Tibial artery (tissue), 4 donors: Measurements from ENCODE around the gene GNPTAB.

Experiments used
- DNase-seq, 2 donors: peaks; one replicate each; pipeline ENCODE4 v3.0.0-alpha.2; 2019
- H3K27ac ChIP-seq, 2 donors: fragments of 200-600 bp; sonication (generic) in 1 of 2; 1 replicate in 1 of 2; 2 replicates in 1 of 2; pipeline ENCODE4 v1.5.1; 2018 to 2019; ENCODE audit warnings: mild to moderate bottlenecking in 1 of 2
- H3K27me3 ChIP-seq, 2 donors: fragments of 200-600 bp; sonication (generic) in 1 of 2; one replicate each; pipeline versions ENCODE4 v1.5.1 to v1.6.0; 2016 to 2019
- H3K36me3 ChIP-seq, 3 donors: fragments of 200-600 bp; sonication (generic) in 2 of 3; one replicate each; pipeline ENCODE4 v1.5.1; 2016 to 2019; ENCODE audit warnings: mild to moderate bottlenecking in 2 of 3
- H3K4me1 ChIP-seq, 4 donors: fragments of 200-600 bp; sonication (generic) in 2 of 4; 1 replicate in 3 of 4; 2 replicates in 1 of 4; pipeline ENCODE4 v1.5.1; 2016 to 2019
- H3K4me3 ChIP-seq, 2 donors: fragments of 200-600 bp; sonication (generic) in 1 of 2; 1 replicate in 1 of 2; 2 replicates in 1 of 2; pipeline ENCODE4 v1.5.1; 2018 to 2019; ENCODE audit warnings: mild to moderate bottlenecking in 2 of 2
- H3K9me3 ChIP-seq, 3 donors: fragments of 200-600 bp; sonication (generic) in 1 of 3; one replicate each; pipeline ENCODE4 v1.5.1; 2016 to 2019
- intact Hi-C: fragments of 100-400 bp; cut with DNase I; formaldehyde crosslinking; loops from one replicate; pipeline ENCODE4 v1.15.0; 2023; ENCODE audit warnings: low total_unique reads
- TF ChIP-seq, protein P1 (sequence below), 2 experiments: fragments of 200-600 bp in 1 of 2; fragments of 450-650 bp in 1 of 2; IDR thresholded peaks; one replicate each; pipeline ENCODE4 v1.5.1; 2017 to 2019; ENCODE audit warnings: antibody characterized with exemption in 2 of 2, mild to moderate bottlenecking in 1 of 2, moderate library complexity in 1 of 2

Gene GNPTAB

GRCh38 chr12:101746661-101747060, 84.1 kb downstream of the GNPTAB start:
- intact Hi-C loops = no loop called here
- peaks cover 0 to 6% (median 0%) of the 10 kb centered on the region in 4 donors for H3K4me1 ChIP-seq
- H3K4me3 ChIP-seq = no peak overlapping the region
- peaks cover 42 to 75% (median 46%) of the 10 kb centered on the region in 3 donors for H3K36me3 ChIP-seq
- DNase-seq = no peak
- H3K27me3 ChIP-seq = no peaks in the 10 kb centered on the region
- H3K27ac ChIP-seq = no peak overlapping the region
- TF ChIP-seq, protein P1, sequence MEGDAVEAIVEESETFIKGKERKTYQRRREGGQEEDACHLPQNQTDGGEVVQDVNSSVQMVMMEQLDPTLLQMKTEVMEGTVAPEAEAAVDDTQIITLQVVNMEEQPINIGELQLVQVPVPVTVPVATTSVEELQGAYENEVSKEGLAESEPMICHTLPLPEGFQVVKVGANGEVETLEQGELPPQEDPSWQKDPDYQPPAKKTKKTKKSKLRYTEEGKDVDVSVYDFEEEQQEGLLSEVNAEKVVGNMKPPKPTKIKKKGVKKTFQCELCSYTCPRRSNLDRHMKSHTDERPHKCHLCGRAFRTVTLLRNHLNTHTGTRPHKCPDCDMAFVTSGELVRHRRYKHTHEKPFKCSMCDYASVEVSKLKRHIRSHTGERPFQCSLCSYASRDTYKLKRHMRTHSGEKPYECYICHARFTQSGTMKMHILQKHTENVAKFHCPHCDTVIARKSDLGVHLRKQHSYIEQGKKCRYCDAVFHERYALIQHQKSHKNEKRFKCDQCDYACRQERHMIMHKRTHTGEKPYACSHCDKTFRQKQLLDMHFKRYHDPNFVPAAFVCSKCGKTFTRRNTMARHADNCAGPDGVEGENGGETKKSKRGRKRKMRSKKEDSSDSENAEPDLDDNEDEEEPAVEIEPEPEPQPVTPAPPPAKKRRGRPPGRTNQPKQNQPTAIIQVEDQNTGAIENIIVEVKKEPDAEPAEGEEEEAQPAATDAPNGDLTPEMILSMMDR (IDR thresholded peaks at IDR 0.05) = no peak
- no peaks in the 10 kb centered on the region for H3K9me3 ChIP-seq

DNA sequence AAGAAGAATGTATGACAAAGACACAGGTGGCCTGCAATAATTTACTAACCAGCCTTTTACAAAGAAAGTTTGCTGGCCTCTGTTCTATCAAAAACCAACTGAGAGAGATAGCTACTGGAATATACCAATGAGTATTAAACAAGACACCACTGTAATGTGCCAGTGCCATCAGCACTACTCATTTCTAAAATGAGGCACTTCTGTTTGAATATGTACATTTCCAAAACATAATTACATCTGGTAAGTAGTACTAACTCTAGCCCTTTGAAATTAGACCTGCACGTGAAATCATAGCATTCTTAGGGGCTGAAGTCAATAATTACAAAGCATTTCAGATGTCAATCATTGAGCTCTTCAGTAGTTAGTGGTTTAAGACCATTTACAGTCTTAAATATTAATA, 84.6 kb downstream of the GNPTAB start:
- no peak for DNase-seq
- no peaks in the 10 kb centered on the region for H3K27me3 ChIP-seq
- peaks cover 41 to 76% (median 42%) of the 10 kb centered on the region in 3 donors for H3K36me3 ChIP-seq
- no peak overlapping the region for H3K4me3 ChIP-seq
- intact Hi-C loops = no loop called here
- TF ChIP-seq, protein P1 (IDR thresholded peaks at IDR 0.05) = no peak
- peaks cover 0 to 6% (median 0%) of the 10 kb centered on the region in 4 donors for H3K4me1 ChIP-seq
- H3K27ac ChIP-seq = no peak overlapping the region
- H3K9me3 ChIP-seq = no peaks in the 10 kb centered on the region

DNA sequence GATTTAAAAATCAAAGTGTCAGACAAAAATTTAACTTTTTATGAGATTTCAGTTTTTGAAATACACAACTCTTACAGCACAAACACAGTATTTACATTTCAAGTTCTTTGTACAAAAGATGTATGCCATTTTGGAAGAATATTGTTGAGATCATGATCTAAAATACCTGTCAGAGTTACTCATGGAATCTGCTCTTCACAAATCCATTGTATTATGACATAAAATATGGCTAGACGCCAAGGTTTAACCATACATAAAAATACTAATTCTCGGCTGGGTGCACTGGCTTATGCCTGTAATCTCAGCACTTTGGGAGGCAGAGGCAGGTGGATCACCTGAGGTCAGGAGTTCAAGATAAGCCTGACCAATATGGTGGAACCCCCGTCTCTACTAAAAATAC, 85.3 kb downstream of the GNPTAB start:
- intact Hi-C loops = no loop called here

GRCh38 chr12:101743724-101744472, 86.9 kb downstream of the GNPTAB start:
- peak overlapping the region in 1 of 2 donors; percentile 19 for H3K27ac ChIP-seq
- peaks cover 31 to 71% (median 45%) of the 10 kb centered on the region in 3 donors for H3K36me3 ChIP-seq
- no peak overlapping the region for H3K4me3 ChIP-seq
- no peaks in the 10 kb centered on the region for H3K27me3 ChIP-seq
- TF ChIP-seq, protein P1 (IDR thresholded peaks at IDR 0.05) = no peak
- DNase-seq = no peak
- intact Hi-C loops = no loop called here
- H3K4me1 ChIP-seq = peaks cover 0 to 6% (median 0%) of the 10 kb centered on the region in 4 donors
- no peaks in the 10 kb centered on the region for H3K9me3 ChIP-seq

More for the DNA sequence above, 85.3 kb downstream of the GNPTAB start:
- TF ChIP-seq, protein P1 (IDR thresholded peaks at IDR 0.05) = no peak
- no peak overlapping the region for H3K27ac ChIP-seq
- DNase-seq = no peak
- peaks cover 0 to 6% (median 0%) of the 10 kb centered on the region in 4 donors for H3K4me1 ChIP-seq
- H3K27me3 ChIP-seq = no peaks in the 10 kb centered on the region
- no peaks in the 10 kb centered on the region for H3K9me3 ChIP-seq
- no peak overlapping the region for H3K4me3 ChIP-seq
- peaks cover 36 to 74% (median 39%) of the 10 kb centered on the region in 3 donors for H3K36me3 ChIP-seq

DNA sequence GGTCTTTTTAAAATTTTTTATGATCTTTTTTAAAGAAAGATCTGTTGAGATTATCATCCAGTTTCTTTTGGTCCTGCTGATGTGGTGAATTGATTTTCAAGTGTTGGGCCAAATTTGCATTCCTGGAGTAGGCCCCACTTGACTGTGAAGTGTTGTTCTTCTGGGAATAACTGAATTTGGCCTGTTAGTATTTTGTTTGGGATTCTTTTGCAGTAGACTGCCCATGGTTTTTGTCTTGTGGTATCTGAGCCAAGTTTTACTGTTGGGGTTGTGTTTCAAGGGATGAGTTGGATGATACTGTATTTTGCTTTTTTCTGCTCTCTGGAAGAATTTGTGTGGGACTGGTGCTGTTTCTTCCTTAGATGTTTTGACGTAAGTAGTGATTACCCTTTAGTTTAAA, 87.5 kb downstream of the GNPTAB start:
- H3K9me3 ChIP-seq = no peaks in the 10 kb centered on the region
- no peak for DNase-seq
- TF ChIP-seq, protein P1 (IDR thresholded peaks at IDR 0.05) = no peak
- H3K27ac ChIP-seq = no peak overlapping the region
- intact Hi-C loops = no loop called here
- peaks cover 0 to 6% (median 0%) of the 10 kb centered on the region in 4 donors for H3K4me1 ChIP-seq
- H3K36me3 ChIP-seq = peaks cover 38 to 71% (median 45%) of the 10 kb centered on the region in 3 donors
- H3K4me3 ChIP-seq = no peak overlapping the region
- no peaks in the 10 kb centered on the region for H3K27me3 ChIP-seq
